WTC11 (cell line): ENCODE data around the gene ANKDD1B. TPM values are rescaled to one million over a fixed set of nuclear protein-coding genes. Genes with fewer than 3 reads are reported as not detected.
A peak's percentile ranks its signal among the peaks of the same experiment; 100 is the strongest.

Source experiments
- ATAC-seq: fragments of 200-7000 bp; cut with Tn5 transposase; 2 replicates; pipeline ENCODE4 v1.10.0; 2021; ENCODE audit warnings: mild to moderate bottlenecking, moderate library complexity
- CTCF ChIA-PET: fragments of 300-600 bp; sonication (Branson Sonifier 250); formaldehyde crosslinking; loops from one replicate; lab custom pipeline; 2021; ENCODE audit warnings: antibody characterized with exemption; lab: Charles Lee
- POLR2A ChIA-PET: fragments of 350-600 bp; sonication (Branson Sonifier 250); formaldehyde crosslinking; loops from one replicate; lab custom pipeline; 2021; ENCODE audit warnings: antibody characterized with exemption; lab: Charles Lee
- DNase-seq: peaks from one replicate; pipeline ENCODE4 v3.0.0; 2021; ENCODE audit warnings: low spot score
- H3K27ac Mint-ChIP-seq: 2 replicates; pipeline ENCODE4 v1.8.0; 2021; ENCODE audit warnings: mixed read lengths
- H3K27me3 Mint-ChIP-seq: 2 replicates; pipeline ENCODE4 v1.8.0; 2021; ENCODE audit warnings: low read depth, mild to moderate bottlenecking, moderate library complexity, mixed read lengths
- H3K36me3 Mint-ChIP-seq: 2 replicates; pipeline ENCODE4 v1.8.0; 2021; ENCODE audit warnings: mixed read lengths
- H3K4me1 Mint-ChIP-seq: 2 replicates; pipeline ENCODE4 v1.8.0; 2022; ENCODE audit warnings: mixed read lengths
- H3K4me3 Mint-ChIP-seq: 2 replicates; pipeline ENCODE4 v1.8.0; 2021; ENCODE audit warnings: mild to moderate bottlenecking, moderate library complexity, mixed read lengths
- H3K9me3 Mint-ChIP-seq: 2 replicates; pipeline ENCODE4 v1.8.0; 2021; ENCODE audit warnings: mixed read lengths
- ATF1 ChIP-seq: sonication (generic); formaldehyde crosslinking; IDR thresholded peaks from 2 replicates; pipeline ENCODE4 v1.8.1; 2023; ENCODE audit warnings: mild to moderate bottlenecking, moderate library complexity, missing genetic modification reagents
- CBFB ChIP-seq: sonication (generic); formaldehyde crosslinking; IDR thresholded peaks from 2 replicates; pipeline ENCODE4 v1.8.1; 2022; ENCODE audit warnings: mild to moderate bottlenecking, low read depth, missing genetic modification reagents
- ELF4 ChIP-seq: sonication (generic); formaldehyde crosslinking; IDR thresholded peaks from 2 replicates; pipeline ENCODE4 v1.8.1; 2022; ENCODE audit warnings: low read depth, mild to moderate bottlenecking, moderate library complexity, missing genetic modification reagents
- ESRRA ChIP-seq: sonication (generic); formaldehyde crosslinking; IDR thresholded peaks from 2 replicates; pipeline ENCODE4 v1.8.1; 2022; ENCODE audit warnings: mild to moderate bottlenecking, missing genetic modification reagents, borderline replicate concordance
- GRHL2 ChIP-seq: fragments of 250-450 bp; sonication (Bioruptor Pico); IDR thresholded peaks from 2 replicates; pipeline ENCODE4 v1.8.0; 2022; ENCODE audit warnings: mild to moderate bottlenecking, moderate library complexity; ENCODE audit not compliant: insufficient replicate concordance, severe bottlenecking
- IRF2 ChIP-seq: sonication (generic); formaldehyde crosslinking; IDR thresholded peaks from 2 replicates; pipeline ENCODE4 v1.8.0; 2022; ENCODE audit warnings: low read depth, missing genetic modification reagents, borderline replicate concordance
- RORB ChIP-seq: fragments of 250-450 bp; sonication (Bioruptor Pico); IDR thresholded peaks from 2 replicates; pipeline ENCODE4 v1.9.0; 2021; ENCODE audit warnings: mild to moderate bottlenecking
- SOX15 ChIP-seq: fragments of 250-450 bp; sonication (Bioruptor Pico); IDR thresholded peaks from 2 replicates; pipeline ENCODE4 v1.9.0; 2021; ENCODE audit warnings: mild to moderate bottlenecking
- SP1 ChIP-seq: sonication (generic); formaldehyde crosslinking; conservative IDR thresholded peaks from 2 replicates; pipeline ENCODE4 v1.8.1; 2022; ENCODE audit warnings: missing genetic modification reagents
- TEAD4 ChIP-seq: sonication (generic); formaldehyde crosslinking; IDR thresholded peaks from 2 replicates; pipeline ENCODE4 v1.8.0; 2022; ENCODE audit warnings: mild to moderate bottlenecking, missing genetic modification reagents
- ZNF121 ChIP-seq: sonication (generic); formaldehyde crosslinking; IDR thresholded peaks from 2 replicates; pipeline ENCODE4 v1.8.0; 2023; ENCODE audit warnings: missing genetic modification reagents
- ZNF396 ChIP-seq: fragments of 250-450 bp; sonication (Bioruptor Pico); IDR thresholded peaks from 2 replicates; pipeline ENCODE4 v1.8.0; 2021; ENCODE audit warnings: mild to moderate bottlenecking, moderate library complexity, borderline replicate concordance
- ZNF671 ChIP-seq: fragments of 250-450 bp; sonication (Bioruptor Pico); IDR thresholded peaks from 2 replicates; pipeline ENCODE4 v1.8.0; 2021; ENCODE audit warnings: mild to moderate bottlenecking
- total RNA-seq: library from RNA; stranded (reverse); gene quantifications from 3 replicates; pipeline ENCODE4 v1.2.3, GENCODE V29; 2021
- TF ChIP-seq, protein P1 (sequence below): sonication (generic); formaldehyde crosslinking; IDR thresholded peaks from 2 replicates; pipeline ENCODE4 v1.8.0; 2022; ENCODE audit warnings: mild to moderate bottlenecking, missing genetic modification reagents
- TF ChIP-seq, protein P2 (sequence below): sonication (generic); formaldehyde crosslinking; IDR thresholded peaks from 2 replicates; pipeline ENCODE4 v1.8.1; 2023; ENCODE audit warnings: mild to moderate bottlenecking, missing genetic modification reagents, moderate library complexity
- TF ChIP-seq, protein P3 (sequence below): fragments of 250-450 bp; sonication (Bioruptor Pico); IDR thresholded peaks from 2 replicates; pipeline ENCODE4 v1.9.0; 2021; ENCODE audit warnings: mild to moderate bottlenecking
- TF ChIP-seq, protein P4 (sequence below): sonication (generic); formaldehyde crosslinking; conservative IDR thresholded peaks from 2 replicates; pipeline ENCODE4 v1.8.1; 2023; ENCODE audit warnings: mild to moderate bottlenecking, low read depth, missing genetic modification reagents, moderate library complexity
- TF ChIP-seq, protein P5 (sequence below): sonication (generic); formaldehyde crosslinking; conservative IDR thresholded peaks from 2 replicates; pipeline ENCODE4 v1.8.1; 2022; ENCODE audit warnings: mild to moderate bottlenecking, missing genetic modification reagents
- TF ChIP-seq, protein P6 (sequence below): sonication (generic); formaldehyde crosslinking; IDR thresholded peaks from 2 replicates; pipeline ENCODE4 v1.8.1; 2023; ENCODE audit warnings: mild to moderate bottlenecking, moderate library complexity, missing genetic modification reagents
- TF ChIP-seq, protein P7 (sequence below): sonication (generic); formaldehyde crosslinking; IDR thresholded peaks from 2 replicates; pipeline ENCODE4 v1.8.1; 2022; ENCODE audit warnings: missing genetic modification reagents, borderline replicate concordance

ANKDD1B gene
- total RNA-seq, 1 experiment from 2014 or later, result 0.28 TPM

DNA sequence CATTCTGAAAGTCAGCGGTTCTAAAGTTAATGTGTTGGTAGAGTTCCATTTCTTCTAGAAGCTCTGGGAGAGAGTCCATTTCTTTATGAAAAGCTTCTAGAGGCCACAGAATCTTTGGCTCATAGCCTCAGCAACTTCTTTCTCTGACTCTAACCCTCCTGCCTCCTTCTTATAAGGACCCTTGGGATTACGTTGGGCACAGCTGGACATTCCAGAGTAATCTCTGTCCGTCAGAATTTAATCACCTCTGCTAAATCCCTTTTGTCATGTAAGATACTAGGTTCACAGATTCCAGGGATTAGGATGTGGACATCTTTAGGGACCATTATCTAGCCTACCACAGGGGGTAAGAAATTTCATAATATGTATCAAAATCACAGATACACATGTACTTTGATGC is 22.6 kb upstream of the ANKDD1B start:
- no peaks in the 10 kb centered on the region for H3K36me3 Mint-ChIP-seq
- H3K4me3 Mint-ChIP-seq, result no peak overlapping the region
- TF ChIP-seq SOX15 (no peak), SP1 (CRISPR knock-in tag) (no peak), ATF1 (CRISPR knock-in tag) (no peak), GRHL2 (no peak), ESRRA (CRISPR knock-in tag) (no peak)
- TF ChIP-seq, protein P1, sequence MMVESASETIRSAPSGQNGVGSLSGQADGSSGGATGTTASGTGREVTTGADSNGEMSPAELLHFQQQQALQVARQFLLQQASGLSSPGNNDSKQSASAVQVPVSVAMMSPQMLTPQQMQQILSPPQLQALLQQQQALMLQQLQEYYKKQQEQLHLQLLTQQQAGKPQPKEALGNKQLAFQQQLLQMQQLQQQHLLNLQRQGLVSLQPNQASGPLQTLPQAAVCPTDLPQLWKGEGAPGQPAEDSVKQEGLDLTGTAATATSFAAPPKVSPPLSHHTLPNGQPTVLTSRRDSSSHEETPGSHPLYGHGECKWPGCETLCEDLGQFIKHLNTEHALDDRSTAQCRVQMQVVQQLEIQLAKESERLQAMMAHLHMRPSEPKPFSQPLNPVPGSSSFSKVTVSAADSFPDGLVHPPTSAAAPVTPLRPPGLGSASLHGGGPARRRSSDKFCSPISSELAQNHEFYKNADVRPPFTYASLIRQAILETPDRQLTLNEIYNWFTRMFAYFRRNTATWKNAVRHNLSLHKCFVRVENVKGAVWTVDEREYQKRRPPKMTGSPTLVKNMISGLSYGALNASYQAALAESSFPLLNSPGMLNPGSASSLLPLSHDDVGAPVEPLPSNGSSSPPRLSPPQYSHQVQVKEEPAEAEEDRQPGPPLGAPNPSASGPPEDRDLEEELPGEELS, result no peak
- ChIA-PET CTCF (no interaction called here), POLR2A (no interaction called here)
- peaks cover 10% of the 10 kb centered on the region for H3K4me1 Mint-ChIP-seq
- no peaks in the 10 kb centered on the region for H3K9me3 Mint-ChIP-seq
- H3K27ac Mint-ChIP-seq, result no peak overlapping the region
- H3K27me3 Mint-ChIP-seq, result no peaks in the 10 kb centered on the region
- DNase-seq (no peak), ATAC-seq (peak; percentile 55)

DNA sequence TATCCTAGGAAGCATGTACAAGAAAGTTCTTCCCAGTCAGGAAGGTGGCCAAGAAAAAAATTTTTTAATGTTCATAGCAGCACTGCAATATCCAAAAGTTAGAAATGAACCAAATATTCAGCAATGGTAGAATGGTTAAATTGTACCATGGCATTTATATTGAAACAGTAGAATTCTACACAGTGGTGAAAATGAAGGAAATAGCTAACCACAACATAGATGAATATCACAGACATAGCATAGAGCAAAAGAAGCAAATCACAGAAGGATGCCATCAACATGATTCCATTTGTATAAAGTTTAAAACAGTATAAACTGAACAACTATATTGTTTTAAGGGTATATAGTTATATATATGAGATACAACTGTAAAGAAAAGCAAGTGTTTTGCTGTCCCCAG is 10.7 kb upstream of the ANKDD1B start:
- H3K4me1 Mint-ChIP-seq, result peaks cover 6% of the 10 kb centered on the region
- POLR2A ChIA-PET, result no interaction called here
- DNase-seq (no peak), ATAC-seq (no peak)
- H3K27me3 Mint-ChIP-seq, result no peaks in the 10 kb centered on the region
- no peak overlapping the region for H3K27ac Mint-ChIP-seq
- CTCF ChIA-PET, result no interaction called here
- no peaks in the 10 kb centered on the region for H3K9me3 Mint-ChIP-seq
- no peak overlapping the region for H3K4me3 Mint-ChIP-seq
- peaks cover 2% of the 10 kb centered on the region; the same call in 1 of the 2 replicates for H3K36me3 Mint-ChIP-seq
- TF ChIP-seq ZNF121 (CRISPR knock-in tag) (no peak), TEAD4 (CRISPR knock-in tag) (no peak), ZNF671 (CRISPR knock-in tag) (no peak), CBFB (CRISPR knock-in tag) (no peak), RORB (CRISPR knock-in tag) (no peak), ZNF396 (CRISPR knock-in tag) (no peak), ELF4 (CRISPR knock-in tag) (no peak), IRF2 (CRISPR knock-in tag) (no peak)
- TF ChIP-seq, protein P2, sequence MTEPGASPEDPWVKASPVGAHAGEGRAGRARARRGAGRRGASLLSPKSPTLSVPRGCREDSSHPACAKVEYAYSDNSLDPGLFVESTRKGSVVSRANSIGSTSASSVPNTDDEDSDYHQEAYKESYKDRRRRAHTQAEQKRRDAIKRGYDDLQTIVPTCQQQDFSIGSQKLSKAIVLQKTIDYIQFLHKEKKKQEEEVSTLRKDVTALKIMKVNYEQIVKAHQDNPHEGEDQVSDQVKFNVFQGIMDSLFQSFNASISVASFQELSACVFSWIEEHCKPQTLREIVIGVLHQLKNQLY (CRISPR knock-in tag), result no peak
- TF ChIP-seq, protein P3, sequence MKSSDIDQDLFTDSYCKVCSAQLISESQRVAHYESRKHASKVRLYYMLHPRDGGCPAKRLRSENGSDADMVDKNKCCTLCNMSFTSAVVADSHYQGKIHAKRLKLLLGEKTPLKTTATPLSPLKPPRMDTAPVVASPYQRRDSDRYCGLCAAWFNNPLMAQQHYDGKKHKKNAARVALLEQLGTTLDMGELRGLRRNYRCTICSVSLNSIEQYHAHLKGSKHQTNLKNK (CRISPR knock-in tag), result no peak
- TF ChIP-seq, protein P4, sequence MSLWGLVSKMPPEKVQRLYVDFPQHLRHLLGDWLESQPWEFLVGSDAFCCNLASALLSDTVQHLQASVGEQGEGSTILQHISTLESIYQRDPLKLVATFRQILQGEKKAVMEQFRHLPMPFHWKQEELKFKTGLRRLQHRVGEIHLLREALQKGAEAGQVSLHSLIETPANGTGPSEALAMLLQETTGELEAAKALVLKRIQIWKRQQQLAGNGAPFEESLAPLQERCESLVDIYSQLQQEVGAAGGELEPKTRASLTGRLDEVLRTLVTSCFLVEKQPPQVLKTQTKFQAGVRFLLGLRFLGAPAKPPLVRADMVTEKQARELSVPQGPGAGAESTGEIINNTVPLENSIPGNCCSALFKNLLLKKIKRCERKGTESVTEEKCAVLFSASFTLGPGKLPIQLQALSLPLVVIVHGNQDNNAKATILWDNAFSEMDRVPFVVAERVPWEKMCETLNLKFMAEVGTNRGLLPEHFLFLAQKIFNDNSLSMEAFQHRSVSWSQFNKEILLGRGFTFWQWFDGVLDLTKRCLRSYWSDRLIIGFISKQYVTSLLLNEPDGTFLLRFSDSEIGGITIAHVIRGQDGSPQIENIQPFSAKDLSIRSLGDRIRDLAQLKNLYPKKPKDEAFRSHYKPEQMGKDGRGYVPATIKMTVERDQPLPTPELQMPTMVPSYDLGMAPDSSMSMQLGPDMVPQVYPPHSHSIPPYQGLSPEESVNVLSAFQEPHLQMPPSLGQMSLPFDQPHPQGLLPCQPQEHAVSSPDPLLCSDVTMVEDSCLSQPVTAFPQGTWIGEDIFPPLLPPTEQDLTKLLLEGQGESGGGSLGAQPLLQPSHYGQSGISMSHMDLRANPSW (CRISPR knock-in tag), result no peak
- TF ChIP-seq, protein P5, sequence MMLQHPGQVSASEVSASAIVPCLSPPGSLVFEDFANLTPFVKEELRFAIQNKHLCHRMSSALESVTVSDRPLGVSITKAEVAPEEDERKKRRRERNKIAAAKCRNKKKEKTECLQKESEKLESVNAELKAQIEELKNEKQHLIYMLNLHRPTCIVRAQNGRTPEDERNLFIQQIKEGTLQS (CRISPR knock-in tag), result no peak
- TF ChIP-seq, protein P1, result no peak
- TF ChIP-seq, protein P6, sequence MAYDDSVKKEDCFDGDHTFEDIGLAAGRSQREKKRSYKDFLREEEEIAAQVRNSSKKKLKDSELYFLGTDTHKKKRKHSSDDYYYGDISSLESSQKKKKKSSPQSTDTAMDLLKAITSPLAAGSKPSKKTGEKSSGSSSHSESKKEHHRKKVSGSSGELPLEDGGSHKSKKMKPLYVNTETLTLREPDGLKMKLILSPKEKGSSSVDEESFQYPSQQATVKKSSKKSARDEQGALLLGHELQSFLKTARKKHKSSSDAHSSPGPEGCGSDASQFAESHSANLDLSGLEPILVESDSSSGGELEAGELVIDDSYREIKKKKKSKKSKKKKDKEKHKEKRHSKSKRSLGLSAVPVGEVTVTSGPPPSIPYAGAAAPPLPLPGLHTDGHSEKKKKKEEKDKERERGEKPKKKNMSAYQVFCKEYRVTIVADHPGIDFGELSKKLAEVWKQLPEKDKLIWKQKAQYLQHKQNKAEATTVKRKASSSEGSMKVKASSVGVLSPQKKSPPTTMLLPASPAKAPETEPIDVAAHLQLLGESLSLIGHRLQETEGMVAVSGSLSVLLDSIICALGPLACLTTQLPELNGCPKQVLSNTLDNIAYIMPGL (CRISPR knock-in tag), result no peak
- TF ChIP-seq, protein P7, sequence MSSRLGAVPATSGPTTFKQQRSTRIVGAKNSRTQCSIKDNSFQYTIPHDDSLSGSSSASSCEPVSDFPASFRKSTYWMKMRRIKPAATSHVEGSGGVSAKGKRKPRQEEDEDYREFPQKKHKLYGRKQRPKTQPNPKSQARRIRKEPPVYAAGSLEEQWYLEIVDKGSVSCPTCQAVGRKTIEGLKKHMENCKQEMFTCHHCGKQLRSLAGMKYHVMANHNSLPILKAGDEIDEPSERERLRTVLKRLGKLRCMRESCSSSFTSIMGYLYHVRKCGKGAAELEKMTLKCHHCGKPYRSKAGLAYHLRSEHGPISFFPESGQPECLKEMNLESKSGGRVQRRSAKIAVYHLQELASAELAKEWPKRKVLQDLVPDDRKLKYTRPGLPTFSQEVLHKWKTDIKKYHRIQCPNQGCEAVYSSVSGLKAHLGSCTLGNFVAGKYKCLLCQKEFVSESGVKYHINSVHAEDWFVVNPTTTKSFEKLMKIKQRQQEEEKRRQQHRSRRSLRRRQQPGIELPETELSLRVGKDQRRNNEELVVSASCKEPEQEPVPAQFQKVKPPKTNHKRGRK (CRISPR knock-in tag), result no peak
